Fibroblast of villous mesenchyme (primary cell): ENCODE measurements around the gene JCAD. TPM values are rescaled to one million over a fixed set of nuclear protein-coding genes. Genes with fewer than 3 reads are reported as not detected.

ENCODE experiments used
- DNase-seq: peaks from one replicate; pipeline ENCODE4 v3.0.0-alpha.2; 2010; ENCODE audit warnings: low read depth
- H3K4me3 ChIP-seq: 2 replicates; pipeline ENCODE4 v1.5.1; 2011; ENCODE audit warnings: low read depth, mild to moderate bottlenecking, low read length
- CTCF ChIP-seq: IDR thresholded peaks from 2 replicates; pipeline ENCODE4 v1.5.1; 2012; ENCODE audit warnings: low read depth, mild to moderate bottlenecking, low read length; ENCODE audit not compliant: insufficient read depth
- total RNA-seq: library from RNA; depleted of rRNA; stranded (reverse); fragments of >200 nt; gene quantifications from 2 replicates; pipeline ENCODE4 v1.2.3, GENCODE V29; 2012

Gene JCAD
- total RNA-seq, 1 donor, result 7.8 TPM

DNA sequence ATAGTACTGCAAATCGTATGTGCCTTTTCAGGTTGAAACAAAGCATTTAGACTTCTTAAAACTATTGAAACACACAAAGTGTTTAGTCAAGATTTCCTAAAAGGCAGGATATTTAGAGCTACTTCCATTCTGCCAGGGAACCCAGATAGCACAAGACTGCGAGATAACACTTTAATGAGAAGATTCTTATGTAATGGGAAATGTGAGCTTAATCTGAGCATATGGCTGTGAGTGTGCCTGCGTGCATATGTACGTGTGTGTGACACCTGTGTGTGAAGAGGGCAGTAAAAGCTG, 14.3 kb upstream of the JCAD start:
- H3K4me3 ChIP-seq, result no peak overlapping the region
- no peak for TF ChIP-seq CTCF
- no peak for DNase-seq

GRCh38 chr10:30073045-30073766, 13.8 kb upstream of the JCAD start:
- TF ChIP-seq CTCF, result no peak
- H3K4me3 ChIP-seq, result no peak overlapping the region
- no peak for DNase-seq

DNA sequence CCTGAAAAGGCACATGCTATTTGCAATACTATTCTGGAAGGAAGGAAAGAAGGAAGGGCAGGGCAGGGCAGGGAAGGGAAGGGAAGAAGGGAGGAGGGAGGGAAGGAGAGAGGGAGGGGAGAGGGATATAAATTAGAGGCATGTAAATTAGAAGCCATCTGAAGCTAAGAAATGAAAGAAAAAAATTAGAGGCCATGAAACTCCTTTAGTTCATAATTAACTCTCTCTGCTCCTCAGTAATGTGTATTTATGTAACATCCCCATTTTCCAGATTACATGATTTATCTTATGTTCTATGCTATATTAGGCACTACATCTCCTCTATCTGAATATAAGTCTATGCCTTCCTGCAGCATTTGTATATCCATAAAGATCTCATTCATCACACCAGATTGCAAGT, 12.7 kb upstream of the JCAD start:
- TF ChIP-seq CTCF, result no peak
- no peak overlapping the region for H3K4me3 ChIP-seq
- DNase-seq, result no peak

GRCh38 chr10:30070001-30070685, 10.8 kb upstream of the JCAD start:
- H3K4me3 ChIP-seq, result no peak overlapping the region
- no peak for DNase-seq
- TF ChIP-seq CTCF, result no peak

DNA sequence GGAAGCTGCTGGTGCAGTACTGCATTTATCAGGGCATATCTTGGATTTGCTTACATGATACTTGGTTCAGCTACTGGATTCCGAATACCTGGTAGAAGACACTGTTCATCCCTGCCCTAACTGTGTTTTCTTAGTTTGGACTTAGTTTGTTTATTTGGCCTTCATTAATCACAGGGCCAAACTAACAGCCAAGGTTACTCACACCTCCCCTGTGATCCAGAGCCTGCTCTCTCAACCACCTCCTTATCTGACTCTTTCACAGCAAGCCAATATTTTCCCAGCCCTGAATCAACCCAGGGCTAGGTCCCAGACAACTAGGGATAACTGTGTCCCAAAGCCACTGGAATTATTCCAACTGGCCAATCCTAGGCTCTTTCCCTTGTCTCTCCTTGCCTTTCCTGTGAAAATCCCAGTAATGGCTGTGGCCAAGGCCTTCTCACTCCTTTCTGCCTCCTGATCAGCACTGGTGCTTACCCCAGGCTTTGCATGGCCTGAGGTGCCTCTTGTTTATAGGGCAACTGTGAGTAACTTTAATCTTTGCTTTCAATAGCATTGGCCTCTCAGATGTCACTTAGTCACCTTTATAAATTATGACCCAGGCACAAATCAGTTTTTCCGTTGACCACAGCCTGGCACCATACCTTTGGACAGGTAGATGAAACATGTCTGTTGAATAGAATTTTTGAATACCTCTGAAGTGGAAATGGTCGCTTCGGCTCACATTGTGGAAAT, 9.3 kb upstream of the JCAD start:
- DNase-seq, result no peak
- no peak for TF ChIP-seq CTCF
- no peak overlapping the region for H3K4me3 ChIP-seq

- H3K4me3 ChIP-seq, result no peak overlapping the region
- no peak for TF ChIP-seq CTCF
- no peak for DNase-seq
Measured at GRCh38 chr10:30063099-30063498, 3.7 kb upstream of the JCAD start.

DNA sequence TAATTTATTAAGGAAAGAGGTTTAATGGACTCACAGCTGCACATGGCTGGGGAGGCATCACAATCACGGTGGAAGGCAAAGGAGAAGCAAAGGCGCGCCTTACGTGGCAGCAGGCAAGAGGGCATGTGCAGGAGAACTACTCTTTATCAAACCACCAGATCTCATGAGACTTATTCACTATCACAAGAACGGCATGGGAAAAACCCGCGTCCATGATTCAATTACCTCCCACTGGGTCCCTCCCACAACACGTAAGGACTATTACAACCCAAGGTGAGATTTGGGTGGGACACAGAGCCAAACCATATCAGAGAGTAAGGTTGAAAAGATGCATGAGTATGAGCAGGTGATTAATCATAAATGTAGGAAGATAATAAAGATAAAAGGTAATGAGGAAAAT, 3.2 kb upstream of the JCAD start:
- DNase-seq, result no peak
- TF ChIP-seq CTCF, result no peak

More for the DNA sequence above, 3.2 kb upstream of the JCAD start:
- no peak overlapping the region for H3K4me3 ChIP-seq
